Measurements from ENCODE around the gene OSBPL5. TPM values are rescaled to one million over a fixed set of nuclear protein-coding genes. Genes with fewer than 3 reads are reported as not detected.

Gene OSBPL5
- total and polyA plus RNA-seq, 2 of the 4 experiments (the other 2 are of a cell fraction): 14.9 to 22.3 TPM

- Histone ChIP-seq H3K36me3 (ENCODE audit: control insufficient read depth, insufficient read depth, low read length) (peaks cover 27% of the 10 kb centered on the region; the same call in 1 of the 2 replicates), H3K79me1 (ENCODE audit: low read depth in 1 of 2, low read length in 2 of 2) (peaks cover 0 to 6% of the 10 kb centered on the region in 2 experiments; a peak in 1 of 4 replicates), H3K27me3 (ENCODE audit: control insufficient read depth, insufficient read depth, low read length) (0 out of 2 replicates have a peak, but pooled peaks cover 1% of the 10 kb centered on the region), H4K91ac (ENCODE audit: insufficient read depth, low read depth, low read length) (no peak overlapping the region), H2AFZ (replicated peaks; ENCODE audit: low read length, poor library complexity) (peak overlapping the region; percentile 69), H2BK20ac (ENCODE audit: low read depth, low read length) (no peak overlapping the region), H2AK5ac (ENCODE audit: low read depth, low read length) (no peak overlapping the region), H2BK15ac (ENCODE audit: low read depth, low read length) (no peak overlapping the region), H3K18ac (ENCODE audit: low read depth, low read length) (no peak overlapping the region), H4K20me1 (ENCODE audit: insufficient read depth, low read length) (peaks cover 8% of the 10 kb centered on the region), H3K23ac (ENCODE audit: low read depth, low read length) (no peak overlapping the region), H3K9me1 (ENCODE audit: insufficient read depth, low read length) (no peaks in the 10 kb centered on the region), H2AK9ac (replicated peaks; ENCODE audit: low read depth, low read length, poor library complexity) (peak overlapping the region; percentile 91), H3K27ac (ENCODE audit: insufficient read depth, low read length) (no peak overlapping the region), H4K5ac (ENCODE audit: low read depth, low read length) (no peak overlapping the region), H4K8ac (ENCODE audit: low read depth in 2 of 2, low read length in 2 of 2) (no peak overlapping the region), H3K4ac (ENCODE audit: low read depth, low read length) (no peak overlapping the region), H3K9ac (ENCODE audit: low read depth, low read length) (no peak overlapping the region), H3K14ac (replicated peaks; ENCODE audit: low read depth, low read length) (no peak overlapping the region), H3K4me3 (ENCODE audit: insufficient read depth, low read depth, low read length) (no peak overlapping the region), H3K56ac (ENCODE audit: extremely low read depth, insufficient read depth, low read length) (no peak overlapping the region), H2BK120ac (ENCODE audit: low read depth, low read length) (no peak overlapping the region), H3K4me2 (ENCODE audit: low read depth, low read length) (no peak overlapping the region), H2BK5ac (ENCODE audit: low read depth, low read length, poor library complexity, severe bottlenecking) (no peak overlapping the region), H3K4me1 (ENCODE audit: control insufficient read depth, insufficient read depth, low read length) (no peaks in the 10 kb centered on the region), H3K9me3 (ENCODE audit: control insufficient read depth, insufficient read depth, low read length) (no peaks in the 10 kb centered on the region)
- peak; percentile 24; the same call in 1 of the 2 replicates for TF ChIP-seq NFE2L2 (IDR thresholded peaks at IDR 0.05; ENCODE audit: low read depth, low read length)
- no peak for TF ChIP-seq CEBPB (IDR thresholded peaks at IDR 0.05; ENCODE audit: low read depth, low read length)
- intact Hi-C loops (cut with micrococcal nuclease): no loop called here
- CTCF ChIA-PET: no interaction called here
- 89% methylated on average over 8 of the region's 24 CpGs; no CpG with 5 or more reads in 1 of the 2 experiments for WGBS, 2 experiments (ENCODE audit: extremely low coverage in 2 of 2, insufficient read length in 1 of 2)
- in situ Hi-C loops (cut with MboI; ENCODE audit: low sequenced_read_pairs): no loop called here
- ATAC-seq (ENCODE audit: low read depth) (peak; percentile 25; the same call in 1 of the 2 replicates), DNase-seq (peak; percentile 10)
- POLR2A ChIA-PET (ENCODE audit: unreplicated experiment): no interaction called here
- dilution Hi-C loops (cut with HindIII; ENCODE audit: low sequenced_read_pairs, unreplicated experiment): no loop called here
- BruUV-seq (replicated peaks): no TSS peak
Observed at GRCh38 chr11:3087821-3088800, 77.0 kb downstream of the OSBPL5 start.

All from IMR-90 (cell line).